Glomerular visceral epithelial cell (primary cell): ENCODE data around the gene WDFY4.

Experiments used
- DNase-seq: peaks from one replicate; pipeline ENCODE4 v3.0.0-alpha.2; 2016; ENCODE audit errors: extremely low spot score

The WDFY4 gene

GRCh38 chr10:48792687-48793096, 108.0 kb downstream of the WDFY4 start:
- peak; percentile 38 for DNase-seq

- DNase-seq = no peak
These were observed 109.4 kb downstream of the WDFY4 start for GRCh38 chr10:48794074-48794473.

GRCh38 chr10:48796713-48797245, 112.1 kb downstream of the WDFY4 start:
- DNase-seq = no peak

GRCh38 chr10:48797830-48798229, 113.2 kb downstream of the WDFY4 start:
- DNase-seq = no peak

- no peak for DNase-seq
These were observed 114.0 kb downstream of the WDFY4 start for GRCh38 chr10:48798481-48799254.

- no peak for DNase-seq
These were observed 114.8 kb downstream of the WDFY4 start for GRCh38 chr10:48799341-48800006.

GRCh38 chr10:48800007-48800675, 115.5 kb downstream of the WDFY4 start:
- DNase-seq = no peak

GRCh38 chr10:48801001-48801421, 116.3 kb downstream of the WDFY4 start:
- no peak for DNase-seq

- peak; percentile 43 for DNase-seq
These were observed 118.0 kb downstream of the WDFY4 start for GRCh38 chr10:48802611-48803071.

GRCh38 chr10:48803801-48804584, 119.3 kb downstream of the WDFY4 start:
- DNase-seq = no peak

- peak; percentile 36 for DNase-seq
These were observed 120.1 kb downstream of the WDFY4 start for GRCh38 chr10:48804740-48805182.

GRCh38 chr10:48805411-48805810, 120.7 kb downstream of the WDFY4 start:
- DNase-seq = no peak

GRCh38 chr10:48805848-48806247, 121.2 kb downstream of the WDFY4 start:
- DNase-seq = no peak

GRCh38 chr10:48806342-48806741, 121.7 kb downstream of the WDFY4 start:
- no peak for DNase-seq

GRCh38 chr10:48807791-48808470, 123.3 kb downstream of the WDFY4 start:
- DNase-seq = no peak

- DNase-seq = no peak
These were observed 124.6 kb downstream of the WDFY4 start for GRCh38 chr10:48809261-48809660.

GRCh38 chr10:48811461-48811860, 126.8 kb downstream of the WDFY4 start:
- peak; percentile 59 for DNase-seq

GRCh38 chr10:48811917-48812316, 127.2 kb downstream of the WDFY4 start:
- DNase-seq = peak; percentile 33

GRCh38 chr10:48813291-48813690, 128.6 kb downstream of the WDFY4 start:
- no peak for DNase-seq

GRCh38 chr10:48813825-48814224, 129.2 kb downstream of the WDFY4 start:
- no peak for DNase-seq

- DNase-seq = no peak
These were observed 130.3 kb downstream of the WDFY4 start for GRCh38 chr10:48814933-48815332.
